Choroid plexus epithelial cell (primary cell): ENCODE data around the gene PRKAG3.

Source experiments
- DNase-seq: peaks from one replicate; pipeline ENCODE4 v3.0.0-alpha.2; 2010; ENCODE audit warnings: low read depth
- H3K4me3 ChIP-seq: 2 replicates; pipeline ENCODE4 v1.5.1; 2011; ENCODE audit warnings: low read depth, mild to moderate bottlenecking, control low read depth, low read length, moderate library complexity
- CTCF ChIP-seq: conservative IDR thresholded peaks from 2 replicates; pipeline ENCODE4 v1.5.1; 2011; ENCODE audit warnings: low read depth, mild to moderate bottlenecking, control low read depth, inconsistent platforms, low read length, moderate library complexity

The PRKAG3 gene

DNA sequence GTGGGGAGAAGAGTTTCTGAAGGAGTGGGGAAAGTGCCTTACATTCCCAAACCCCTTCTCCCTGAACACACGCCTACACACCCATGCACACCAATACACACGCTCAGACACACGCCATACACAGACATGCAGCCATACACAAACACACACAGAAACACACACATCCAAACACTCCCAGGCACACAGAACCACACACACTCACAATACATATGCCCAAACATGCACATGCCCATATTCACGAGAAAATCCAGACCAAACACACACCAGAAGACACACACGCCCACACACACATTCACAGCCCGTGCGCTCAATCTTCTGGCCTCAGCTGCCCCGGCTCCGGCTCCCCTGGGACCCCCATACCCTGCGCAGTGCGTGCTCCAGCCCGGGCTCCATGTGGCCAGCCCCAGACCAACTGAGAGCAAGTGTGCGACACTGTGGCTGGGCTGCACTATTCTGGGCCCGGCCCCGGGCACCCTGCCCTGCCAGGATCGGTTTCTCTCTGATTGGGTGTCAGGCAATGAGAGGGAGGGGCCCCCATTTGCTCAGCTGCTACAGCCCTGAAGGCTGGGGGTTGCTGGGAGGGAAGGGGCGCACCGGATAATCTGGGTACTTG is at the start of gene PRKAG3:
PRKAG3 (minus strand) TSS at position 426 of the 613 bp plus-strand sequence.
- TF ChIP-seq CTCF, result no peak
- DNase-seq, result no peak
- H3K4me3 ChIP-seq, result no peak within 1 kb of the TSS

DNA sequence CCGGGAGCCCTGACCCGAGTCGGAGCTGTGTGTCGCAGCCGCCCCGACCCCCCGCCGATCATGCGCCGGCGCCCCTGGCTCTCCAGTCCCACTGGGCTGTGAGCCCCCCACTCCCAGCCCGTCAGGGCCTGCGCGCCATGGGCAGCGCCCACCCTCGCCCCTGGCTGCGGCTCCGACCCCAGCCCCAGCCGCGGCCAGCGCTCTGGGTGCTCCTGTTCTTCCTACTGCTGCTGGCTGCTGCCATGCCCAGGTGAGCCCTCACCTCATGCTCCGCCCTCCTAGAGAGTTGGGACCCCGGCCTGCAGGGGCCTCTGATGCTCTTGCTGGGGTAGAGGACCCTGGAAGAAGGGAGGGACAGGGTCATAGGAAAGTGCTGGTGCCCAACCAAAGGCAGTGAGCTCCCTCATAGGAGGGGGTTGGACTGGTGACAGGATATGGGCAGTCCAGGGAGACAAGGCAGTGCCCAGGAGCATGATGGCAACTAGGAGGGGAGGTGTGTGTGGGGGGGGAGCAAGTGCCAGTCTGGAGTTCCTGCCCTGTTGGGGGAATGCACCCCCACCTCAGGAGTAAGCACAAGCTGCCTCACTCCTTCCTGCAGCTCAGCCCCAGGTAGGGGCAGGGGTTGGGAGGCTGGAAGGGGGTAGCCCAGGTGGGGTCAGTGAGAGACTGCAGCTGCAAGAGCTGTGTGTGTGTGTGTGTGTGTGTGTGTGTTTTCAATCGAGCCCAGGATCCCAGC is 49.4 kb upstream of the PRKAG3 start:
- TF ChIP-seq CTCF, result no peak
- H3K4me3 ChIP-seq, result no peak overlapping the region
- no peak for DNase-seq

DNA sequence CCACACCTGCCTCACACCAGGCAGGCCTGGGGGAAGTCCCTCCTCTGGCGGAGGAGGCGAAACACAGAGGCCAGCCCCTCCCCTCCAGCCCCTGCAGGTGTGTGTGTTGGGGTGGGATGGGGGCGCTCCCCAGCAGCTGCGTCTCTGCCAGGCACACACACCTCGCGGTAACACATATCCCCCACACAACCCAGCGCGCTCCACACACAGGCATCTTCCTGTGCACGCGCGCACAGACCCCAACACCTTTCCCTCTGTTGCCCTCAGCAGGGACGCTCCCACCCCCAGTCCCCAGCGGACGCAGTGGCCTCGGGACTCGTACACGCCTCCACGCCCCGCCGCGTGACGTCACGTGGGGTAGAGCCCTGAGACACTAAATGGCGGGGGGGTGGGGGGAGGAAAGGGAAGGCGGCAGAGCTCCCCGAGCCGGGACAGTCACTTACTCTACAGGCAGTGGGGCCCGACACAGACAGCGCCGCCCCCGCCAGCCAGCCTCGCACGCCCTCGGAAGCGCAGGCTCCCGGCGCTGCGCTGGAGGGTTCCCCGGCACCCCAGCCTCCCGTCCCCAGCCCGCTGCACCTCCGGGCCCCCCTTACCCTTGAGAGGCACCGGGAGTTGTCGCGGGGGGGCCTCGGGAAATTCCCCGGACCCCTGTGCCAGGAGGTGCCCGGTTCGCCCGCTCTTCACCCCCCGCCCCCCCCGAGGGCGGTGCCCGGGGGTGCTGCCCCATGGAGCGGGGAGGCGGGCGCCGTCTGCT is 48.7 kb upstream of the PRKAG3 start, which contains the start of gene WNT10A:
WNT10A (plus strand) TSS at position 751 of the 757 bp plus-strand sequence. CDS start 144 bp downstream, outside the sequence.
- no peak for DNase-seq
- no peak within 1 kb of the TSS for H3K4me3 ChIP-seq
- no peak for TF ChIP-seq CTCF

DNA sequence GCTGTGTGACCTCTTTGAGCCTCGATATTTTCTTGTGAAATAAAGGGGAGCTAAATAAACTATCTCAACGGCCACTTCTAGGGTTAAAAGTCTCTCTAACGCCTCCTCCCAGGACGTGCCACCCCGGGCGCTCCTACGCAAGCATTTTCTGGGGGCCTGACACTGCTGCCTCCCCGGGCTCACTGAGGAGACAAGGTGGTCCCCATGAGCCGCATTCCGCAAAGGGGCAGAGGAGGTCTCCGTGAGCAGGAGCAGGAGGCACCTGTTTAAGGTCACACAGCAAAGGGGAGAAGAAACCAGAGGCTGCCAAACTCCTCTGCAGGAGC is 48.1 kb upstream of the PRKAG3 start:
- no peak for DNase-seq
- H3K4me3 ChIP-seq, result no peak overlapping the region

GRCh38 chr2:218878926-218879761 is 47.5 kb upstream of the PRKAG3 start:
- no peak for DNase-seq
- no peak overlapping the region for H3K4me3 ChIP-seq
- no peak for TF ChIP-seq CTCF

More for the DNA sequence above, 48.1 kb upstream of the PRKAG3 start:
- TF ChIP-seq CTCF, result no peak

- H3K4me3 ChIP-seq, result no peak overlapping the region
- no peak for TF ChIP-seq CTCF
- no peak for DNase-seq
Observed at GRCh38 chr2:218878486-218878885, 46.9 kb upstream of the PRKAG3 start.
